ENCODE data around the gene MEX3A. TPM values are rescaled to one million over a fixed set of nuclear protein-coding genes. Genes with fewer than 3 reads are reported as not detected.

Gene MEX3A
- total and polyA plus RNA-seq, 2 donors (not counting 3 experiments of a cell fraction or from before 2014, with no cell fraction given), result 20.2 to 23.6 TPM

GRCh38 chr1:156074661-156075060 lies 7.6 kb downstream of the MEX3A start:
- H3K4me1 ChIP-seq (ENCODE audit: control insufficient read depth, extremely low read depth, insufficient read depth, low read length), result peaks cover 10% of the 10 kb centered on the region
- TF ChIP-seq POLR2AphosphoS5 (IDR thresholded peaks at IDR 0.05; ENCODE audit: insufficient read depth, low read depth, low read length) (no peak), JUN (IDR thresholded peaks at IDR 0.05; ENCODE audit: borderline replicate concordance, insufficient read depth, insufficient read length, low read depth) (no peak), EZH2 (IDR thresholded peaks at IDR 0.05; ENCODE audit: borderline replicate concordance, low read depth, low read length, severe bottlenecking) (no peak), MAX (IDR thresholded peaks at IDR 0.05; ENCODE audit: insufficient read depth, insufficient read length) (no peak), POLR2A (IDR thresholded peaks at IDR 0.05; ENCODE audit: low read depth, low read length) (no peak), GATA2 (IDR thresholded peaks at IDR 0.05; ENCODE audit: insufficient read depth, insufficient read length, low read depth, low read length) (no peak), MYC (IDR thresholded peaks at IDR 0.05; ENCODE audit: low read depth, low read length) (no peak)
- H3K4me3 ChIP-seq (replicated peaks in 1 of 3; ENCODE audit: insufficient read depth in 1 of 3, low read depth in 1 of 3, low read length in 3 of 3), result no peak overlapping the region
- no peak for FAIRE-seq
- H3K27me3 ChIP-seq (ENCODE audit: control insufficient read depth in 2 of 2, insufficient read depth in 2 of 2, low read length in 2 of 2), result no peaks in the 10 kb centered on the region
- no peak overlapping the region for H3K9ac ChIP-seq (replicated peaks; ENCODE audit: extremely low read depth, insufficient read depth, low read length)
- no peaks in the 10 kb centered on the region for H4K20me1 ChIP-seq (replicated peaks; ENCODE audit: control insufficient read depth, extremely low read depth, insufficient read depth, low read length)
- no peak overlapping the region for H3K27ac ChIP-seq (ENCODE audit: insufficient read depth, low read depth, low read length)
- dilution Hi-C loops (cut with MboI; ENCODE audit: extremely low pct_ligation_motif_present, low sequenced_read_pairs) (no loop called here), intact Hi-C loops (cut with micrococcal nuclease) (no loop called here)
- peaks cover 25% of the 10 kb centered on the region for H3K79me2 ChIP-seq (ENCODE audit: control insufficient read depth, insufficient read depth, low read length)
- H3K9me1 ChIP-seq (replicated peaks; ENCODE audit: control insufficient read depth, extremely low read depth, insufficient read depth, low read length), result no peaks in the 10 kb centered on the region
- POLR2A ChIA-PET, result no interaction called here
- no TSS peak for BruUV-seq (replicated peaks)
- H2AFZ ChIP-seq (ENCODE audit: low read depth, low read length), result no peak overlapping the region
- H3K36me3 ChIP-seq (ENCODE audit: control insufficient read depth in 2 of 2, extremely low read depth in 1 of 2, insufficient read depth in 2 of 2, low read length in 2 of 2), result peaks cover 8 to 36% of the 10 kb centered on the region in 2 experiments
- CTCF ChIA-PET, result interaction anchor here (0.6 to 1.9 kb wide), 2 partner anchors 8 to 356 kb away, joined by 3 to 10 read pairs; no protein-coding TSS in a partner anchor
- H3K4me2 ChIP-seq (ENCODE audit: insufficient read depth, low read length), result no peak overlapping the region
- H3K9me3 ChIP-seq (replicated peaks; ENCODE audit: control insufficient read depth, insufficient read depth, low read length), result no peaks in the 10 kb centered on the region
- DNase-seq (ENCODE audit: low read depth, low spot score), result no peak

GRCh38 chr1:156073740-156074139 lies 8.5 kb downstream of the MEX3A start:
- Histone ChIP-seq H3K9me3 (replicated peaks; ENCODE audit: control insufficient read depth, insufficient read depth, low read length) (no peaks in the 10 kb centered on the region), H3K36me3 (ENCODE audit: control insufficient read depth in 2 of 2, extremely low read depth in 1 of 2, insufficient read depth in 2 of 2, low read length in 2 of 2) (peaks cover 8 to 34% of the 10 kb centered on the region in 2 experiments), H2AFZ (ENCODE audit: low read depth, low read length) (no peak overlapping the region), H3K79me2 (ENCODE audit: control insufficient read depth, insufficient read depth, low read length) (peaks cover 19% of the 10 kb centered on the region), H4K20me1 (replicated peaks; ENCODE audit: control insufficient read depth, extremely low read depth, insufficient read depth, low read length) (no peaks in the 10 kb centered on the region), H3K4me1 (ENCODE audit: control insufficient read depth, extremely low read depth, insufficient read depth, low read length) (peaks cover 12% of the 10 kb centered on the region), H3K9ac (replicated peaks; ENCODE audit: extremely low read depth, insufficient read depth, low read length) (no peak overlapping the region), H3K9me1 (replicated peaks; ENCODE audit: control insufficient read depth, extremely low read depth, insufficient read depth, low read length) (no peaks in the 10 kb centered on the region), H3K27ac (ENCODE audit: insufficient read depth, low read depth, low read length) (no peak overlapping the region), H3K4me3 (replicated peaks in 1 of 3; ENCODE audit: insufficient read depth in 1 of 3, low read depth in 1 of 3, low read length in 3 of 3) (no peak overlapping the region), H3K27me3 (ENCODE audit: control insufficient read depth in 2 of 2, insufficient read depth in 2 of 2, low read length in 2 of 2) (no peaks in the 10 kb centered on the region), H3K4me2 (ENCODE audit: insufficient read depth, low read length) (no peak overlapping the region)
- intact Hi-C loops (cut with micrococcal nuclease), result no loop called here
- dilution Hi-C loops (cut with MboI; ENCODE audit: extremely low pct_ligation_motif_present, low sequenced_read_pairs), result no loop called here
- no peak for DNase-seq (ENCODE audit: low read depth, low spot score)
- no peak for FAIRE-seq
- POLR2A ChIA-PET, result no interaction called here
- CTCF ChIA-PET, result interaction anchor here (0.9 to 1.1 kb wide), 3 partner anchors 17 to 56 kb away, joined by 3 read pairs; no protein-coding TSS in a partner anchor
- BruUV-seq (replicated peaks), result no TSS peak
- TF ChIP-seq FOS (IDR thresholded peaks at IDR 0.05; ENCODE audit: borderline replicate concordance, insufficient read depth, low read length) (no peak), POLR2A (IDR thresholded peaks at IDR 0.05; ENCODE audit: low read depth, low read length) (no peak), JUN (IDR thresholded peaks at IDR 0.05; ENCODE audit: borderline replicate concordance, insufficient read depth, insufficient read length, low read depth) (no peak), GATA2 (IDR thresholded peaks at IDR 0.05; ENCODE audit: insufficient read depth, insufficient read length, low read depth, low read length) (no peak), EZH2 (IDR thresholded peaks at IDR 0.05; ENCODE audit: borderline replicate concordance, low read depth, low read length, severe bottlenecking) (no peak), MYC (IDR thresholded peaks at IDR 0.05; ENCODE audit: low read depth, low read length) (no peak), POLR2AphosphoS5 (IDR thresholded peaks at IDR 0.05; ENCODE audit: insufficient read depth, low read depth, low read length) (no peak), CTCF (IDR thresholded peaks at IDR 0.05; ENCODE audit: extremely low read depth in 1 of 2, insufficient read depth in 1 of 2, low read depth in 1 of 2, low read length in 2 of 2) (no peak), MAX (IDR thresholded peaks at IDR 0.05; ENCODE audit: insufficient read depth, insufficient read length) (no peak)

All from endothelial cell of umbilical vein (primary cell).